ENCODE data around the gene FAM227A.
"Not testable (repeated sequence)": the region's sequence is repeated elsewhere in the genome, so short reads cannot be mapped to it uniquely, and the experiment has no call there.

Gene FAM227A

GRCh38 chr22:38610234-38610633 is 46.0 kb downstream of the FAM227A start:
- no peak for DNase-seq

GRCh38 chr22:38608992-38609750 is 47.0 kb downstream of the FAM227A start:
- DNase-seq: no peak

- no peak for DNase-seq
Observed at GRCh38 chr22:38607680-38608079, 48.5 kb downstream of the FAM227A start.

- no peak for DNase-seq
Observed at GRCh38 chr22:38602166-38602565, 54.0 kb downstream of the FAM227A start.

- no peak for DNase-seq
Observed at GRCh38 chr22:38601221-38601764, 54.9 kb downstream of the FAM227A start.

GRCh38 chr22:38599466-38599865 is 56.7 kb downstream of the FAM227A start:
- no peak for DNase-seq

GRCh38 chr22:38582923-38583322 is 73.3 kb downstream of the FAM227A start:
- DNase-seq: not testable (repeated sequence)

GRCh38 chr22:38578505-38578904 is 77.7 kb downstream of the FAM227A start:
- no peak for DNase-seq

- peak; percentile 27 to 40 for DNase-seq
Observed at GRCh38 chr22:38572065-38572464, 84.1 kb downstream of the FAM227A start.

GRCh38 chr22:38570779-38571364 is 85.3 kb downstream of the FAM227A start:
- DNase-seq: peak in 1 of 2 donors; percentile 34

- DNase-seq: peak; percentile 97 to 98
Observed at GRCh38 chr22:38569972-38570778, 86.0 kb downstream of the FAM227A start, which contains the start of gene DMC1. TSS of gene DMC1 (minus strand) at chr22:38570183. CDS start at chr22:38568256, 1,927 bp downstream.

GRCh38 chr22:38569181-38569971 is 86.8 kb downstream of the FAM227A start:
- DNase-seq: no peak

- DNase-seq: no peak
Observed at GRCh38 chr22:38567531-38568285, 88.5 kb downstream of the FAM227A start.

GRCh38 chr22:38566726-38567504 is 89.3 kb downstream of the FAM227A start:
- no peak for DNase-seq

- no peak for DNase-seq
Observed at GRCh38 chr22:38565441-38565840, 90.8 kb downstream of the FAM227A start.

- DNase-seq: no peak
Observed at GRCh38 chr22:38564669-38565068, 91.5 kb downstream of the FAM227A start.

- DNase-seq: no peak
Observed at GRCh38 chr22:38554281-38554680, 101.9 kb downstream of the FAM227A start.

- DNase-seq: no peak
Observed at GRCh38 chr22:38549101-38549894, 106.9 kb downstream of the FAM227A start.

- no peak for DNase-seq
Observed at GRCh38 chr22:38540701-38541100, 115.5 kb downstream of the FAM227A start.

Measured in activated CD4-positive, alpha-beta T cell treated with anti-CD3 and anti-CD28 coated beads for 4 hours (primary cell).